ENCODE data around the gene PRDM11. TPM values are rescaled to one million over a fixed set of nuclear protein-coding genes. Genes with fewer than 3 reads are reported as not detected.

PRDM11 gene
- total RNA-seq, 1 donor from 2014 or later, result 36.5 TPM

- Histone ChIP-seq H3K36me3 (no peaks in the 10 kb centered on the region), H3K4me3 (no peak overlapping the region), H3K27ac (peak overlapping the region; percentile 82 to 87), H3K4me1 (peaks cover 33 to 74% of the 10 kb centered on the region in 2 donors), H3K27me3 (no peaks in the 10 kb centered on the region), H3K9me3 (no peaks in the 10 kb centered on the region)
- intact Hi-C loops (cut with DNase I), result no loop called here
- no peak for TF ChIP-seq CTCF (IDR thresholded peaks at IDR 0.05)
- DNase-seq (ENCODE audit: low spot score in 2 of 2), result peak in 1 of 2 donors; percentile 54
Observed at GRCh38 chr11:45159781-45160365, 13.4 kb downstream of the PRDM11 start.

GRCh38 chr11:45161252-45162063, 15.0 kb downstream of the PRDM11 start:
- Histone ChIP-seq H3K4me3 (no peak overlapping the region), H3K36me3 (no peaks in the 10 kb centered on the region), H3K27ac (peak overlapping the region; percentile 83 to 87), H3K9me3 (no peaks in the 10 kb centered on the region), H3K4me1 (peaks cover 28 to 72% of the 10 kb centered on the region in 2 donors), H3K27me3 (no peaks in the 10 kb centered on the region)
- no peak for TF ChIP-seq CTCF (IDR thresholded peaks at IDR 0.05)
- no peak for DNase-seq (ENCODE audit: low spot score in 2 of 2)
- intact Hi-C loops (cut with DNase I), result no loop called here

- no peaks in the 10 kb centered on the region for H3K36me3 ChIP-seq
- H3K4me1 ChIP-seq, result peaks cover 28 to 72% of the 10 kb centered on the region in 2 donors
- H3K9me3 ChIP-seq, result no peaks in the 10 kb centered on the region
- H3K27me3 ChIP-seq, result no peaks in the 10 kb centered on the region
- no peak for DNase-seq (ENCODE audit: low spot score in 2 of 2)
- no peak for TF ChIP-seq CTCF (IDR thresholded peaks at IDR 0.05)
- peak overlapping the region; percentile 83 to 87 for H3K27ac ChIP-seq
- H3K4me3 ChIP-seq, result no peak overlapping the region
- intact Hi-C loops (cut with DNase I), result no loop called here
Observed at GRCh38 chr11:45162064-45162375, 15.6 kb downstream of the PRDM11 start.

- H3K9me3 ChIP-seq, result no peaks in the 10 kb centered on the region
- H3K27me3 ChIP-seq, result no peaks in the 10 kb centered on the region
- peaks cover 26 to 63% of the 10 kb centered on the region in 2 donors for H3K4me1 ChIP-seq
- DNase-seq (ENCODE audit: low spot score in 2 of 2), result no peak
- H3K36me3 ChIP-seq, result no peaks in the 10 kb centered on the region
- intact Hi-C loops (cut with DNase I), result no loop called here
- H3K27ac ChIP-seq, result peak overlapping the region; percentile 83 to 87
- TF ChIP-seq CTCF (IDR thresholded peaks at IDR 0.05), result no peak
- no peak overlapping the region for H3K4me3 ChIP-seq
Observed at GRCh38 chr11:45162916-45163879, 16.8 kb downstream of the PRDM11 start.

- TF ChIP-seq CTCF (IDR thresholded peaks at IDR 0.05), result no peak
- no peaks in the 10 kb centered on the region for H3K36me3 ChIP-seq
- DNase-seq (ENCODE audit: low spot score in 2 of 2), result peak in 1 of 2 donors; percentile 82
- H3K27ac ChIP-seq, result peak overlapping the region; percentile 83 to 87
- intact Hi-C loops (cut with DNase I), result loop anchor here (1.0 kb wide), 1 partner anchor 16 kb away; no protein-coding TSS in a partner anchor
- no peak overlapping the region for H3K4me3 ChIP-seq
- peaks cover 22 to 55% of the 10 kb centered on the region in 2 donors for H3K4me1 ChIP-seq
- no peaks in the 10 kb centered on the region for H3K9me3 ChIP-seq
- no peaks in the 10 kb centered on the region for H3K27me3 ChIP-seq
Observed at GRCh38 chr11:45163956-45164575, 17.6 kb downstream of the PRDM11 start.
